ENCODE data around the gene LRRC73.

DNA sequence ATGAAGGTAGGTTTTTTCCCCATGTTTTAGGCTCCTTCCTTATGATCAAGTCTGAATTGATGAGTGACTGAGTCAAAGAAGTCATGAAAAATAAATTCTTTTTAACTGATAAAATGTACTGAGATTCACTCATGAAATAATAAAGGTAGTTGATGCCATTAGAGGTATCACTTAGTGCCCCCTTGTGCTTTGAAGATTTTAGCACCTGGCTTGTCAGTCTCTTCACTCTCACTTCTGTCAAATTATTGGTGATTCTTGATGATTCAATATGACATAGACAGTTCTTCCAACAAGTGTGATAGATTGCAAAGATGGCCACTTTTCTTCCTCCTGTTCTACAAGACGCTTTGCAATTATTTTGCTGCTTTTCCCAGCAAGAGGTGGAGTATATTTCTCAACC is 50.6 kb downstream of the LRRC73 start:
- TF ChIP-seq, protein P1, sequence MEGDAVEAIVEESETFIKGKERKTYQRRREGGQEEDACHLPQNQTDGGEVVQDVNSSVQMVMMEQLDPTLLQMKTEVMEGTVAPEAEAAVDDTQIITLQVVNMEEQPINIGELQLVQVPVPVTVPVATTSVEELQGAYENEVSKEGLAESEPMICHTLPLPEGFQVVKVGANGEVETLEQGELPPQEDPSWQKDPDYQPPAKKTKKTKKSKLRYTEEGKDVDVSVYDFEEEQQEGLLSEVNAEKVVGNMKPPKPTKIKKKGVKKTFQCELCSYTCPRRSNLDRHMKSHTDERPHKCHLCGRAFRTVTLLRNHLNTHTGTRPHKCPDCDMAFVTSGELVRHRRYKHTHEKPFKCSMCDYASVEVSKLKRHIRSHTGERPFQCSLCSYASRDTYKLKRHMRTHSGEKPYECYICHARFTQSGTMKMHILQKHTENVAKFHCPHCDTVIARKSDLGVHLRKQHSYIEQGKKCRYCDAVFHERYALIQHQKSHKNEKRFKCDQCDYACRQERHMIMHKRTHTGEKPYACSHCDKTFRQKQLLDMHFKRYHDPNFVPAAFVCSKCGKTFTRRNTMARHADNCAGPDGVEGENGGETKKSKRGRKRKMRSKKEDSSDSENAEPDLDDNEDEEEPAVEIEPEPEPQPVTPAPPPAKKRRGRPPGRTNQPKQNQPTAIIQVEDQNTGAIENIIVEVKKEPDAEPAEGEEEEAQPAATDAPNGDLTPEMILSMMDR (IDR thresholded peaks at IDR 0.05; ENCODE audit: low read length): no peak
- TF ChIP-seq EZH2phosphoT487 (IDR thresholded peaks at IDR 0.05; ENCODE audit: low read length): no peak

Measured in MM.1S (cell line).